Endometrial microvascular endothelial cells (primary cell): Measurements from ENCODE around the gene CNOT8. TPM values are rescaled to one million over a fixed set of nuclear protein-coding genes. Genes with fewer than 3 reads are reported as not detected.
"Not testable (repeated sequence)": the region's sequence is repeated elsewhere in the genome, so short reads cannot be mapped to it uniquely, and the experiment has no call there.

Experiments
- in situ Hi-C: cut with HindIII; loops from 2 replicates; pipeline ENCODE4 v1.10.0; 2017; ENCODE audit warnings: low sequenced_read_pairs, low pct_unique_long_range_greater_than_20kb; ENCODE audit errors: inconsistent ontology term
- total RNA-seq: library from RNA; depleted of rRNA; stranded (reverse); fragments of >200 nt; gene quantifications from one replicate; pipeline ENCODE4 v1.2.3, GENCODE V29; 2015; ENCODE audit errors: inconsistent ontology term

CNOT8 gene
- total RNA-seq, 1 donor from 2014 or later = 90.4 TPM

DNA sequence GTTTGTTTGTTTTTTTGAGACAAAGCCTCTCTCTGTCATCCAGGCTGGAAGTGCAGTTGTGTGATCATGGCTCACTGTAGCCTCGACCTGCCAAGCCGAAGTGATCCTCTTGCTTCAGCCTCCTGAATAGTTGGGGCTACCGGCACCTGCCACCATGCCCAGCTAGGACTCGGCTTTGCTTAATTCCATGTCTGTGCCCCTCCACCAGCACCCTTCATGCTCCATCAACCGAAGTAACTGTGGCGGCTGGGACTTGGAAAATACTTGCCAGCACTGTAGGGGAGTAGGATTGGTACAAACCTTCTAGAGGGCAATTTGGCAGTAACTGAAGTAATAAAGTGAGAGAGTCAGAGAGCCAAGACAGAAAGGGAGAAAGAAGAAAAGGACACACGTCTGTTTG lies 27.0 kb upstream of the CNOT8 start:
- in situ Hi-C loops = no loop called here

GRCh38 chr5:154832804-154833203 lies 25.6 kb upstream of the CNOT8 start:
- in situ Hi-C loops = not testable (repeated sequence)

GRCh38 chr5:154834053-154834452 lies 24.4 kb upstream of the CNOT8 start:
- in situ Hi-C loops = no loop called here

DNA sequence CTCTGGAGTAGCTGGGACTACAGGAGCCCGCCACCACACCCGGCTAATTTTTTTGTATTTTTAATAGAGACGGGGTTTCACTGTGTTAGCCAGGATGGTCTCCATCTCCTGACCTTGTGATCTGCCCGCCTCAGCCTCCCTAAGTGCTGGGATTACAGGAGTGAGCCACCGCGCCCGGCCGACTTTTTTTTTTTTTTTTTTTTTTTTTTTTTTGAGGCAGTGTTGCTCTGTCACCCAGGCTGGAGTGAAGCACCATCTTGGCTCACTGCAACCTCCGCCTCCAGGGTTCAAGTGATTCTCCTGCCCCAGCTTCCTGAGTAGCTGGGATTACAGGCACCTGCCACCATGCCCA lies 22.8 kb upstream of the CNOT8 start:
- in situ Hi-C loops = not testable (repeated sequence)

- in situ Hi-C loops = no loop called here
These were observed 22.2 kb upstream of the CNOT8 start for GRCh38 chr5:154836225-154836624.

DNA sequence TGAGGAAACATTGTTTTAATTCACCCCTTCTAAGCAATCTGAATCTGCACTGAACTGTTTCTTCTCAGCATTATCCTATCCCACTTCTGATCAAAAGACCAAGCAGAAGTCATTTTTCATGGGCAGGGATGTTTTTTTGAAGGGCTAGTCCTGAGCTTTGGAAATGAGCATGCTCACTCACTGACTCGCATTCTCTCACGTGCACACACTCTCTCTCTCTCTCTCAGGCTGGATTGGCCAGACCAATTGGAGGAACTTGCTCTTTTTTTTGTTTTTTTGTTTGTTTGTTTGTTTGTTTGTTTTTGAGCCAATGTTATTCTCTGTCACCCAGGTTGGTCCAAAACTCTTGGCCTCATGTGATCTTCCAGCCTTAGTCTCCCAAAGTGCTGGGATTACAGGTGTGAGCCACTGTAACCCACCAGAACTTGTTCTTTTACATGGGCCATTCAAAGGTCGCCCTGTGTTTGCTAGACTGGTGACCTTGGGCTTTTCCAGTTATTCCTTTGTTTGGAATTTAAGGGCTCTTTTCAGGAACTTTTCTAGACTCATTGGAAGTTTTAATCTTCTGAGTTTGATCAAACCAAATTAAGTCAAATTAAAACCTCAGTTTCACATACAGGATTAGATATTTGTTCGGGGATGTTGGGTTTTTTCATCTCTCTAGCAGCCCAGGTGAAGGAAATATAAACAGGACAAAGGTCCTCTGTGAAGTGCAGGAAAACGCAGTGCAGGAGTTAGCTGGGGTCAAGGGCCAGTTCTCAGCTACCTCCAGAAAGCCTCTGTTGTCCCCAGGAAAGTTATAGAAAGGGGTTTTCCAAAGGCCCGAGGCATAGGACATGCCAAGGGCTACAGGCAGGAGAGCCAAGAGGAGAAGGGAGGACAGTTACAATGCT lies 21.2 kb upstream of the CNOT8 start:
- in situ Hi-C loops = no loop called here

DNA sequence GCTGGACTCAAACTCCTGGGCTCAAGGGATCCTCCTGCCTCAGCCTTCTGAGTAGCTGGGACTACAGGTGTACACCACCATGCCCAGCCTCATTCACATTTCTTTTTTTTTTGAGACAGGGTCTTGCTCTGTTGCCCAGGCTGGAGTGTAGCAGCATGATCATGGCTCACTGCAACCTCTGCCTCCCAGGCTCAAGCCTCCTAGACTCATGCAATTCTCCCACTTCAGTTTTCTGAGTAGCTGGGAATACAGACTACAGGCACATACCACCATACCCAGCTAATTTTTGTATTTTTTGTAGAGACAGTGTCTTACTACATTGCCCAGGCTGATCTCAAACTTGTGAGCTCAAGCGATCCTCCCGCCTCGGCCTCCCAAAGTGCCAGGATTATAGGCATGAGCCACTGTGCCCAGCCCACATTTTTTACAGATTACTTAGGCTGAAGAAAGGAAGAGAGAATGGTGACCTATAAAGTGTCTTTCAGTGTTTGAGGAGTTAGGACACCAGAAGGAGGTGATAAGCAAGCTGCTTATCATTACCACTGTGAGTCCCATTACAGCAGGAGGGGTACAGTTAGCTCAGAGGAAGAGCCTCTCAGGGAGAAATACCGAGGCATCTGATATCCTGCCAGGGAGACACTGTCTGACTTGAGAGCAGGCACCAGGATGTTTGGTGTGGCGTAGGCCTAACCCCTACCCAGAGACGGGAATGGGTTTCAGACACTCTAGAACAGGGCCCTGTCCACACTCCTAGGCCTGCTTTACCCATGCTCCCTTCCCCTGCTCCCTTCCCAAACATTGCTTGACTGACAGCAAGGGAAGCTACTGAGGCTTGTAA lies 17.8 kb upstream of the CNOT8 start:
- in situ Hi-C loops = no loop called here

- in situ Hi-C loops = no loop called here
These were observed 17.2 kb upstream of the CNOT8 start for GRCh38 chr5:154841273-154841661.

GRCh38 chr5:154842689-154843530 lies 15.5 kb upstream of the CNOT8 start:
- in situ Hi-C loops = no loop called here

GRCh38 chr5:154844809-154845208 lies 13.6 kb upstream of the CNOT8 start:
- in situ Hi-C loops = no loop called here

GRCh38 chr5:154849264-154849785 lies 9.1 kb upstream of the CNOT8 start:
- in situ Hi-C loops = no loop called here

DNA sequence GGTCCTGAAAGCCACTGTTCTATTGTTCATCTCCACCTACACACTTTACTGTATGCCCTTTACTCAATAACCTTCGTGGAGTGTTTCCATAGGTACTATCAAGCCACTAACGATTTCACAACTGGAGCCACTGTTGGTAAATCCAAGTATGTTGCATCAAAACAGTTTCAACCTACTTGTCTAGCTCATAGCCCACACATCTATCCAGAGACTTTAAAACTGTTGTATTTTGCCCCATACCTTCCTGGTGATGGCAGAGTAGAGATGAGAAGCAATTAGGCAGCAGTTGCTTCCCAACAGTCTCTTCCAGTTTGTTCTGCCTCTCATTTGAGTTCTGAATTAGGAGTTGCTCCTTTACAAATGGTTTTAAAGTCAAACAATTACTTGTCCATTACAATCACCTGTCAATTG lies 8.6 kb upstream of the CNOT8 start:
- in situ Hi-C loops = no loop called here

- in situ Hi-C loops = no loop called here
These were observed 8.0 kb upstream of the CNOT8 start, which contains the start of gene FAXDC2 for GRCh38 chr5:154850255-154851062. TSS of gene FAXDC2 (minus strand) at chr5:154850603. CDS start at chr5:154838178, 12,425 bp downstream.

DNA sequence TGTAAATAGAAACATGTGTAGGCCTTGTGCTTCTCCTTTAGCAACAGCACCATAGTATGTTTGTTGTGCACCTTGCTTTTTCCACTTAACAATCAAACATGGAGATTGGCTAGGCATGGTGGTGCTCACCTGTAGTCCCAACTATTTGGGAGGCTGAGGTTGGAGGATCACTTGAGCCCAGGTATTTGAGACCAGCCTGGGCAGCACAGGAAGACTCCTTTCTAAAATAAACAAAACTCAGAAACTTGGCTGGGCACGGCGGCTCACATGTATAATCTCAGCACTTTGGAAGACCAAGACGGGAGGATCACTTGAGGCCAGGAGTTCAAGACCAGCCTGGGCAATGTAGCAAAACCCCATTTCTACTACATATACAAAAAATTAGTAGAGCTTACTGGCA lies 7.1 kb upstream of the CNOT8 start:
- in situ Hi-C loops = no loop called here

DNA sequence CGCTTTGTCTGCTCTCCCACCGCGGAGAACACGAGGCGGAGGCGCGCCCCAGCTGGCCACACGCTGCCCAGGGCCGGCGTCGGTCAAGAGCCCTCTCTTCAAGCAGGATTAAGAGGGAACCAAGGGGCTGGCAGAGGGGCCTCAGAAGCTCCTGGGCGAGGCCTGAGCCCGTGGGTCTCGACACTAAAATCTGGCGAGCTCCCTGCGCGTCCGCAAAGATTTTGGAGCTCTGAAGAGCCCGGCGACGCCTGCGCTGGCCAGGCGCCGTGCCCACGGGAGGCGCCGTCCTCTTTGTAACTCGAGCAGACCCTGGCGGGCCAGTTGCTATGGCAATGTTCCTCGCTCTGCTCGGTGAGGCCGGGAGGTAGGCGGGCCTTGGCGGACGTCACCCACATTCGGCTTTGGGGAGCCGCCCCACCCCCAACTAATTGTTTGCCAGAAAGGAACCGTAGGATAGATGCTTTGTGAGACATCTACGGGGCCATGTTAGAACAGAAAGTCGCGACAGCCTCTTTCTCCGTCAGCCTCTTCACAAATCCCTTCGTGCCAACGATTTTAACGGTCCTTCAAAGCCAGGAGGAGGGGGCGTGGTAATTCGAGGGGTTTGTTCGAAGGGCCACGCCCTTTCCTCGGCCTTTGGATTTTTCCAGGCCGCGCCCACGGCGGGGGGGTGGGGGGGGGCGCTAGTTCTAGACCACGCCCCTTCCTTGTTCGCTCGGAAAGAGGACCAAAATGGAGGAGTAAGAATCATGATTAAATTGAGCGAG lies 714 bp upstream of the CNOT8 start:
- in situ Hi-C loops = no loop called here

DNA sequence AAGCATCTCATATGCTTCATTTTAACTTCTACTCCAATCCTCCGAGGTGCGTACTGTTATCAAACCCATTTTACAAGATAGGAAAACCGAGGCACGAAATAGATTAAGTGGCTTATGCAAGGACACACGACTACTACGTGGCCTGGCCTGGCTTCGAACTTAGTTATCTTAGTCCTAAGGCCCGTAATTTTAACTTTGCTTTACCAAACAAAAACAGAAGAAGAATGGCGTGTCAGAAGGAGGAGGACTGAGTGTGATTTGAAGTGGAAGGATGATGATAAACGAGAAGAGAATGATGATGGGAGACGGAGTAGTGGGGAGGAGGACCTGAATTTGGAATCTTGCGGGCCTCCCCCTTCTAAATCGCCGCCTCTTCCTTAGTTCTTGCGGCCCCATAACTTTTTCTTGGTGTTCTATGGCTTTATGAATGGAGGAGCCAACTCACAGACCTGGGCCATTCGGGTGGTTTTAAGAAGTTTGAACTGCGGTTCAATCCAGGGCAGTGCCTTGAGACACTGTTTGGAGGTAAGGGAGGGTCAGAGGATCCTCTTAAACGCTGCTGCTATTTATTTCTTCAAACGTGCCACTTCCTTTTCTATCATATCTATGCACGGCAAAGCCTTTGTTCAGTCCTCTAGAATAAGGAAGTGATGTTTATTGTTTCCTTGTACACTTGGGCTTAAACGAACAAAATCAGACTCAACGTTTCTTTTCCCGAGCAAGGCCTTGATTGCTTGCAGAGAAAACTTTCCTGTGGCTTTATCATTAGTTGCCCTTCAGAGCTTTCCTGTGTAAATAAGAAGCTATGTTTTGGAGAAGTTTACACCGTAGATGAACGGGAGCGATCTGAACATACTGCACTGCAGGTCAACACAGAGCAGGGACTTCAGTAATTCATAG lies 795 bp downstream of the CNOT8 start:
- in situ Hi-C loops = no loop called here

GRCh38 chr5:154860123-154860522 lies 1.7 kb downstream of the CNOT8 start:
- in situ Hi-C loops = no loop called here
